ENCODE data around the gene OR4A16. TPM values are rescaled to one million over a fixed set of nuclear protein-coding genes. Genes with fewer than 3 reads are reported as not detected.

The OR4A16 gene
- total RNA-seq = not detected

GRCh38 chr11:55342901-55343300 lies at the start of gene OR4A16:
TSS of gene OR4A16 (plus strand) at chr11:55343201. CDS start at chr11:55343201, 0 bp downstream.
- H3K4me3 Mint-ChIP-seq = no peak within 1 kb of the TSS
- no peaks in the 10 kb centered on the region for H3K36me3 Mint-ChIP-seq (ENCODE audit: low read depth)
- H3K4me1 Mint-ChIP-seq = no peaks in the 10 kb centered on the region
- DNase-seq = no peak
- no peak within 1 kb of the TSS for H3K27ac Mint-ChIP-seq
- H3K27me3 Mint-ChIP-seq = no peaks in the 10 kb centered on the region
- POLR2A ChIA-PET = no interaction called here
- CTCF ChIA-PET = no interaction called here
- peaks cover 19% of the 10 kb centered on the region for H3K9me3 Mint-ChIP-seq

- no peaks in the 10 kb centered on the region for H3K4me1 Mint-ChIP-seq
- ChIA-PET CTCF (no interaction called here), POLR2A (no interaction called here)
- H3K4me3 Mint-ChIP-seq = no peak overlapping the region
- H3K9me3 Mint-ChIP-seq = peaks cover 18% of the 10 kb centered on the region
- DNase-seq = no peak
- H3K36me3 Mint-ChIP-seq (ENCODE audit: low read depth) = no peaks in the 10 kb centered on the region
- no peak overlapping the region for H3K27ac Mint-ChIP-seq
- H3K27me3 Mint-ChIP-seq = no peaks in the 10 kb centered on the region
These were observed 18.5 kb upstream of the OR4A16 start for GRCh38 chr11:55324500-55324899.

- ChIA-PET CTCF (no interaction called here), POLR2A (no interaction called here)
- no peaks in the 10 kb centered on the region for H3K4me1 Mint-ChIP-seq
- peaks cover 26% of the 10 kb centered on the region for H3K9me3 Mint-ChIP-seq
- H3K27ac Mint-ChIP-seq = no peak overlapping the region
- no peaks in the 10 kb centered on the region for H3K27me3 Mint-ChIP-seq
- H3K36me3 Mint-ChIP-seq (ENCODE audit: low read depth) = no peaks in the 10 kb centered on the region
- no peak for DNase-seq
- no peak overlapping the region for H3K4me3 Mint-ChIP-seq
These were observed 2.3 kb downstream of the OR4A16 start for GRCh38 chr11:55345306-55345705.

- ChIA-PET CTCF (no interaction called here), POLR2A (no interaction called here)
- Mint-ChIP-seq H3K9me3 (peaks cover 17% of the 10 kb centered on the region), H3K4me1 (no peaks in the 10 kb centered on the region), H3K4me3 (no peak overlapping the region), H3K27me3 (no peaks in the 10 kb centered on the region), H3K27ac (no peak overlapping the region), H3K36me3 (ENCODE audit: low read depth) (no peaks in the 10 kb centered on the region)
- no peak for DNase-seq
These were observed 6.0 kb downstream of the OR4A16 start for GRCh38 chr11:55349032-55349431.

GRCh38 chr11:55357560-55358184 lies 14.7 kb downstream of the OR4A16 start:
- Mint-ChIP-seq H3K36me3 (ENCODE audit: low read depth) (no peaks in the 10 kb centered on the region), H3K4me3 (no peak overlapping the region), H3K27me3 (no peaks in the 10 kb centered on the region), H3K9me3 (peaks cover 11% of the 10 kb centered on the region), H3K4me1 (no peaks in the 10 kb centered on the region), H3K27ac (no peak overlapping the region)
- no peak for DNase-seq
- ChIA-PET CTCF (no interaction called here), POLR2A (no interaction called here)

GRCh38 chr11:55367674-55368073 lies 24.7 kb downstream of the OR4A16 start, which contains the start of gene OR4A15:
TSS of gene OR4A15 (plus strand) at chr11:55367974. CDS start at chr11:55367974, 0 bp downstream.
- Mint-ChIP-seq H3K27me3 (no peaks in the 10 kb centered on the region), H3K4me1 (no peaks in the 10 kb centered on the region), H3K4me3 (no peak within 1 kb of the TSS), H3K36me3 (ENCODE audit: low read depth) (no peaks in the 10 kb centered on the region), H3K9me3 (peaks cover 22% of the 10 kb centered on the region), H3K27ac (no peak within 1 kb of the TSS)
- CTCF ChIA-PET = no interaction called here
- no peak for DNase-seq
- POLR2A ChIA-PET = no interaction called here

Other genes with a start within 250 kb of the OR4A16 start
- not detected for gene TRIM48, start 81.0 kb upstream of the OR4A16 start, total RNA-seq
- not detected for gene OR4A15, start 24.8 kb downstream of the OR4A16 start, total RNA-seq
- not detected for gene OR4C15, start 211.3 kb downstream of the OR4A16 start, total RNA-seq
- not detected for gene OR4C16, start 228.9 kb downstream of the OR4A16 start, total RNA-seq